CD4-positive, alpha-beta T cell treated with Interferon alpha-2 for 1 hour (primary cell): ENCODE results near the gene LHPP.

ENCODE experiments used
- DNase-seq, 2 donors: peaks; one replicate each; pipeline ENCODE4 v3.0.0-alpha.2; 2020 to 2022

Gene LHPP

DNA sequence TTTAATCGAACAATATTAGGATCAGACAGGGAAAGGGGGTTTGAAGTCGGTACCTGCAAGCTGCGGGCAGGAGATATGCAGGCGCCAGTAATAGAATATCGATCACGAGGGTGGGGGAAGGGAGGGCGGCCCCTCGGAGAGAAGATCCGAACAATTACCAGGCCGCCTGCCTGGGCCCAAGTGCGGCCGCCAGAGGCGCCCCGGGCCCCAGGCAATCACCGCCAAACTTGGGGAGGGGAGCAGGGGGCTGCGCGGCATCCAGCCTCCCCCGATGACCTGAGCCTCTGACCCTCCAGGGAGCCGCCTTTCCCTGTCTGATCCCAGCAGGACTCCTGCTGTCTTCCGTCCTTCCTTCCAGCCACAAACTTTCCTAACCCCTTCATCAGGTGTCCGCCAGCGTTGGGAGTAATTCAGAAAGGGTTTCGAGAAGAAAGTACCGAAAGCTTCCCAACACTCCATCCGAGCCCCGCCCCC is 12.9 kb upstream of the LHPP start:
- no peak for DNase-seq

DNA sequence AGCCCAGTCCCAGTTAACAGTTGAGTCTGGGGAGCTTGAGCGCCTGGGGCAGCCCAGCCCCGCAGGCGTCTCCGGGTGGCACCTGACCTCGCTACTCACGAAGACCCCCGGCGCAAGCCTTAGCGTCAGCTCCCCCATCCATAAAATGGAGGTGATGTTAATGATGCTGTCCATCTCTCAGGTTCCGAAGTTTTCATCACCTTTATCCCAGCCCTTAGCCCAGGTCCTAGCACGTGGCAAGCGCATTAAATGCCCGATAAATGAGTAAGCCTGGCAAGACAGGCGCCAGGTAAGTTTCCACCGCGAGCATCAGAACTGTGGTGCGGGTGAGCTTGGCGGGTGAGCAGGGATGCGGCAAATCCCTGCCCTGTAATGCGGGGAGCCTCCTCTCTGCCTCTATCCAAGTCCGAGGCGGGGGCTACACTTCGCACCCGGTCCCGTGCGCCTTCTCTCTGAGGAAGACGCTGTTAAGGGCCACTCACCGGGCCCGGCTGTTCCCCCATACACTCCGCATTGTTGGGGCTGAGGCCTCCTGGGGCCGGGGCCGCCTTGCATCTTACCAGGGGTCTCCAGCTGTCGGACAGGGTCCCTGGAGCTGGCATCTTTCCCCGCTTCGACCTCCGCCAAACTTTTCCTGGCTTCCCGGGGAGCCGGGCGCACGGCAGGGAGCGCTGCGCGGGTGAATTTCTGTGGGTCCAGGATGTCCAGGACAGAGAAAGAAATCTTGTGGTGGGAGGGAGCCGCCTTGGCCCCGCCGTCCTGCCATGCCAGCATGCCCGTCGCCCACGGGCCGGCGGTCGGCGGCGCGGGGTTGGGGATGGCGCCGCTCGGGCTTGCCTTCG is 12.2 kb upstream of the LHPP start:
- DNase-seq, result no peak

GRCh38 chr10:124450012-124450782 is 11.4 kb upstream of the LHPP start, which contains the start of gene NKX1-2:
TSS of gene NKX1-2 (minus strand) at chr10:124450035. CDS start at chr10:124449943, 92 bp downstream.
- no peak for DNase-seq

DNA sequence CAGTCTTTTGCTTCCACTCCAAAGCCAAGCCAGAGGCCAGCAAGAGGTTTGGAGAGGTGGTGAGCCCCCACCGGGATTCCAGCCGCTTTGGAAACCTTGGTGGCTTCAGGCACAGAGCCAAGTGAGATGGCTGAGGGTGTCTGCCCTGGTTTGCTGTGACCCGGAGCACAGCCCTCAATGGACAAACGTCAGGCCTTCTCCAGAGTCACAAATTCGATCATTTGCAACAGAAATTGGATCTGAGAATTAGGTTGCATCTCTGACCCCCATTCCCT is 10.9 kb upstream of the LHPP start:
- DNase-seq, result no peak

- DNase-seq, result no peak
These were observed 10.3 kb upstream of the LHPP start for GRCh38 chr10:124451276-124451675.

- no peak for DNase-seq
These were observed 7.5 kb upstream of the LHPP start for GRCh38 chr10:124453960-124454610.

GRCh38 chr10:124455441-124455840 is 6.2 kb upstream of the LHPP start:
- no peak for DNase-seq

- DNase-seq, result no peak
These were observed 3.1 kb upstream of the LHPP start for GRCh38 chr10:124458473-124458872.

DNA sequence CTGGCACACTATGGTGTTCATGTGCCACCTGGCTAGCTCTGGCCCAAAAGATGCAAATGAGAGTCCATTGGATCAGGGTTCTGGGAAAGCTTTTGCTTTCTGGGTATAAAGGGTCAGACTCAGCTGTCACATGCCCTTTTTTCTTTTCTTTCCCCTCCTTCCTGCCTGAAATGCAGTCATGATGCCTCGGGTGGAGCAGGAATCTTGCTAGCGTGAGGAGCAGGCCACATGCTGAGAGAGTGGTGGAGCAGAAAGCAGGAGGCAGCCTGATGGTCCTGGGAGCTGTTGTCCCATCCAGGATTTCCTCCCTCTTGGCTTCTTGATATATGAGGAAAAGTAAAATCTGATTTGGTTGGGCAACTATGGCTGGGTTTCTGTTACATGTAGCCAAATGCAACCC is 2.7 kb upstream of the LHPP start:
- no peak for DNase-seq

DNA sequence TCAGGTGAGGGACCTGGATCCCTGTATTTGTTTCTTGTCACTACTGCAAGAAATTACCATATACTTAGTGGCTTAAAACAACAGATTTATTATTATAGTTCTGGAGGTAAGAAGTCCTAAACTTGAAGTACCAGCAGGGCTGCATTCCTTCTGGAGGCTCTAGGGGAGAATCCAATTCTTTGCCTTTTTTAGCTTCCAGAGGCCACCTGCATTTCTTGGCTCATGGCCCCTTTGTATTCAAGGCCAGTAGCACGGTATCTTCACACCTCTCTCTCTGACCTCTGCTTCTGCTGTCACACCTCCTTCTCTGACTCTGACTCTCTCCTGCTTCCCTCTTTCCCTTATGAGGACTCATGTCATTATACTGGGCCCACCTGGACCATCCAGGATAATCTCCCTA is 2.2 kb upstream of the LHPP start:
- DNase-seq, result no peak

GRCh38 chr10:124460144-124460543 is 1.5 kb upstream of the LHPP start:
- no peak for DNase-seq

GRCh38 chr10:124462348-124462695 is 699 bp downstream of the LHPP start:
- DNase-seq, result no peak

GRCh38 chr10:124464028-124464965 is 2.7 kb downstream of the LHPP start:
- DNase-seq, result no peak

- peak in 1 of 2 donors; percentile 17 for DNase-seq
These were observed 3.6 kb downstream of the LHPP start for GRCh38 chr10:124465003-124465776.

GRCh38 chr10:124465777-124466488 is 4.3 kb downstream of the LHPP start:
- no peak for DNase-seq

DNA sequence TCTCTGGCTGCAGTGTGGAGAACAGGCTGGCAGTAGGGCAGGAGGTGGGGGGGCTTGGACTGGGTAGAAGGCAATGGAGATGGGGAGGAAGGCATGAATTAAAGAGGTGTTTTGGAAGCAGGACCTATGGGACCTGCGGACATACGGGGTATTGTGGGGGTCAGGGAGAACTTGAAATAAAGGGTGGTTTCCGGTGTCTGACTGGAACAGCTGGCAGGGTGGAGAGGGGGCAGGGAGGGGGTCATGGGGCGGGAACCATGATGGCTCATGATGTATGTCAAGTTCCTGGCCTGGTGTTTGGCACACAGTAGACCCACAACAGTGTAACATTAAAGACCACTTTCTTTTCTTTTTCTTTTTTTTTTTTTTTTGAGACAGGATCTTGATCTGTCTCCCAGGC is 5.5 kb downstream of the LHPP start:
- no peak for DNase-seq

GRCh38 chr10:124468624-124469023 is 7.0 kb downstream of the LHPP start:
- DNase-seq, result no peak

- DNase-seq, result no peak
These were observed 8.4 kb downstream of the LHPP start for GRCh38 chr10:124469956-124470484.

DNA sequence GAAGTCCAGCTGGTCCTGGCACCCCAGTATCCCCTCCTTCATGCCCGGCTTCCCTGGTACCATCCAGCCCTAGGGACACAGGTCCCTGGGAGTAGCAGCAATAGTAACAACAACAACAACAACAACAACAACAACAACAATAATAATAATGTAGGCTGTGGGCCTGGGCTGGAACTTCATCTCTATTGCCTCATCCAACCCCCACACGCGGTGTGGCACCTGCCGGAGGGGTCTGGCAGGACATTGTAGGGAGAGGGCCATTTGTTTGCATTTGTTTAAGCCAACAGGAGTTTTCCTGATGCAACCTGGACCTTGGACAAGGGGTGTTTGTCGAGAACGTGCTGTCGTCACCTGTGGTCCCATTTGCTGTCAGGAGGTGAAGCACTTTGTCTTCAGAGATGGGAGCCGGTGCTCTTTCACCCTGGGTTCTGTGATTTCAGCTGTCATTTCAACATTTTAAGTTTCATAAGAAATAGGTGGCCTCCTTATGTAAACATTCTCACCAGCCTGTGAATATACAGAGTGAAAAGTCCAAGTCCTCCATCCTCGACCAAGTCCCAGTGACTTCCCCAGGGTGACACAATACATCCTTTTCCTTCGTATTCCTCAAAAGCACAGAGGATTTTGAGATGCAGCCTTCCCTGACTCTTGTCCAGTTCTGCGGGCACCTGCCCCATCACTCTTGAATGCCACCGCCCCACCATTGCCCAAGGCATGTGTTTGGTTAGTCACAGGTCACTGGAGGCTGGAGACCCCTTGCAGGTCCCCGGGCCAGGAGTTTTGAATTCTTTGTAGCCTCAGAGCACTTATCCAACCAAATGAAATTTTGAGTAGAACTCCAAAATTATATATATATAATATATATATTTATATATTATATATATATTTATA is 9.2 kb downstream of the LHPP start:
- DNase-seq, result no peak

DNA sequence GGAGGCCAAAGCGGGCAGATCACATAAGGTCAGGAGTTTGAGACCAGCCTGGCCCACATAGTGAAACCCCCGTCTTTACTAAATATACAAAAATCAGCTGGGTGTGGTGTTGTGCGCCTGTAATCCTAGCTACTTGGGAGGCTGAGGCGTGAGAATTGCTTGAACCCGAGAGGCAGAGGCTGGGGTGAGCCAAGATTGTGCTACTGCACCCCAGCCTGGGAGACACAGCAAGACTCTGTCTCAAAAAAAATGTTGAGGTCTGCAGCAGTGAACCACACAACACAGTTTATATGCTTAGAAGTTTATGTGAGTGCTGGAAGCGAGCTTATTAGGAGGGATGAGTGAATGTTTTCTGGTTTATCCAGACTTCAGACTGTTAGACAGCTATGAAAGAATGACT is 10.4 kb downstream of the LHPP start:
- DNase-seq, result no peak
